Pons (tissue), 1 donor: ENCODE data around the gene RGS12.

Source experiments
- DNase-seq: peaks from one replicate; pipeline ENCODE4 v3.0.0-alpha.2; 2016; ENCODE audit warnings: low spot score

RGS12 gene

DNA sequence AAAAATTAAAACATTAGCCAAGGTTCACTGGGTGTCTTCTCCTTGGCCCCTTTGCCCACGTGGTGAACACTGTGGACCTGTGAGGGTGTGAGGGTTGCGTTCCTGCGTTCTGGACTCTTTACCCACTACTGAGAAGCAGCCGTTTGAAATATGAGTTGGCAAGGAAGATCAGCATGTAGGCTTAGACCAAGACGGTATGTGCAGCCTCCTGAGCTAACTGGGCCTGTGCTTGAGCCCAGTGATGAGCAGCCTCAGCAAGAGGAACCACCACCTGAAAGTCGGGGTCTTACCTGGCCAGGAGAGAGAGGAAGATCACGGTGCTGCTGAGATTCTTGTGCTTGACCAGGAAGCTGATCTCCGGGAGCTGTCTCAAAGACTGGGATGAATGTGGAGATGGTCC is 19.5 kb downstream of the RGS12 start:
- DNase-seq: no peak

DNA sequence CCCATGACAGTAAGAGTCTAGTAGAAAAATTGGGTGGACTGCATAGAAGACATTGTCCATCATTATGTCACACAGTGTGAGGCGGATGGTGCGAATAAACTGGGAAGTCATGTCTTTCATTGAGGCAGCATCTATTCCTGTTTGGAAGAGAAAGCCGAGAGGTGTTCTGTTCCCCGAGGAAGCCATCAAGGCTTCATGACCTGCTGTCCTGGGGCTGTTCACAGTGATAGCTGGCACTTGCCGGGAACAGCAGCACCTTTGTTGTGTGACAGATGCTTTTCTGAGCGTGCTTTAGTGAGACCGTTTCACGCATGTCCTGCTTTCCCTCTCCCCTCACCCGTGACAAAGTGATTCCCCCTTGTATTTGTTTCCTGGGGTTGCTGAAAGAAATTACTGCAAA is 20.3 kb downstream of the RGS12 start:
- no peak for DNase-seq

DNA sequence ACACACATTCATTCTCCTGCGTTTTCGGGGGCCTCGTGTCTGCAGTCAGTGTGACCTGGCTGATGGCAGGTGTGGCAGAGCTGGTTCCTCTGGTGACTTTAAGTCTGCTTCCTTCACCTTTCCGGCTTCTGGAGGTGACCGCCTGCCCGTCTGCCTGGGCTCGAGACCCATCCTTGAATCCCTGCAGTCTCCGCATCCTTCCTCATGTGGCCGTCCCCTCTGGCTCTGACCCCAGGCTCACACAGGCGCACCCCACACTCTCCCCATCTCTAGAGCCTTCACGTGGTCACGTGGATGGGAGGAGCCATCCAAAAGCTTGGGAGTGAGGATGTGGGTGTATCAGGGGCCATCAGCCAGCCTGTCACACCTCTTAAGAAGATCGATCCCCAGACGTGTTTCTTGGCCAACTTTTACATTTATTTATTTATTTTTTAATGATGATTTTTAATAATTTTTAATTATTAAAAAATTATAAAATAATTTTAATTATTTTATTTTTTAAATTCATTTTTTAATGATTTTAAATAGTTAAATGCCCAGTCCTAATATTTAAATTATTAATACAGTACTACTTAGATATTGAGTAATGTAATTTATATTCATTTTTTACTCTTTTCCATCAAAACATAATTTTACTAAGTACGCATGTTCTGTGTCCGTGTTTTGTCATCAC is 20.9 kb downstream of the RGS12 start:
- DNase-seq: no peak

DNA sequence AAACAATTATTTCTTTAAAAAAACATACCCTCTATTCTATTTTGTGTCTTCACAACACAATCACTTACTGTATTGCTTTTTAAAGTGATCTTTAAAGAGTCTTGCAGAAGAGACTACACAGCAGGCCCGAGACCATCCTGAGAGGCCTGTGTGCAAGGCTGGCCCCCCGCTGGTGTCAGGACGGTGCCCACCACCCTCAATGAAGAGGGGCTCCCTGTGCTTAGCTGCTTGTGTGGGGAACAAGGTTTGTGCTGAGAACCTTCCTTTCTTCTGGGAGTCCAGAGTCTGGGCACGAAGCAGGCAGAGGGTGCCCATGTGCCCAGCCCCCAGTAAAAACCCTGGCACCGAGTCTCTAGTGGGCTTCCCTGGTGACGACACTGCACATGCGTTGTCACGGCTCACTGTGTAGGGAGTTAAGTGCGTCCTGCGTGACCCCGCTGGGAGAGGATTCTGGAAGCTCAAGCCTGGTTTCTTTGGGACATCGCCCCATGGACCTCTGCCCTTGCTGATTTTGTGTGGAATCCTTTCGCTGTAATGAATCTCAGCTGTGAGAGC is 22.0 kb downstream of the RGS12 start:
- DNase-seq: no peak

DNA sequence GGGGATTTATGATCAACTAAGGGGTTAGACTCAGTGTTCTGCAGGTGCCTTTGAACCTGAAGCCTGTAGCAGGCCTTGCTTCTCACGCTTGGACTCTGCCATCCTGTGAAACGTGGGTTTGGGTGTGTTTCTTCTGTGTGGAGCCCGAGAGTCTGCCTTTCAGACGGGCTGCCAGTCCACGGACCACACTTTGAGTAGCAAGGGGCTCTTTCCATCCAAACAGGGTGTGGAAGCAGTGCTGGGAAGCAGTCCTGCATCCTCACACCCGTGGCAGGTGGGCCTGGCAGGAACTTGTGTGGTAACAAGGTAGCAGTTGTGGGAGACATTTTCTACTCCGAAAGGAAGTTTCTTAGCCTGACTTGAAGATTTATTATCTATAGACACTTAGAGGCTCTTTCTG is 22.7 kb downstream of the RGS12 start:
- DNase-seq: no peak

DNA sequence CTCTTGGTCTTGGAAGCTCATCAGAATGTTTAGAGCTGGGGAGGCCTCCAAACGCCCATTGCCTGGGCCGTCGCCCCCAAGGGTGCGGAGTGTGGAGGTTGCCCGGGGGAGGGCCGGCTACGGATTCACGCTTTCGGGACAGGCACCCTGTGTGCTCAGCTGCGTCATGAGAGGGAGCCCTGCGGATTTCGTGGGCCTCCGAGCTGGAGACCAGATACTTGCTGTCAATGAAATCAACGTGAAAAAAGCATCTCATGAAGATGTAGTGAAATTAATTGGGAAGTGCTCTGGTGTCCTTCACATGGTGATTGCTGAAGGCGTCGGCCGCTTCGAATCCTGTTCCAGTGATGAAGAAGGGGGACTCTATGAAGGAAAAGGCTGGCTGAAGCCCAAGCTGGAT is 23.3 kb downstream of the RGS12 start:
- no peak for DNase-seq

DNA sequence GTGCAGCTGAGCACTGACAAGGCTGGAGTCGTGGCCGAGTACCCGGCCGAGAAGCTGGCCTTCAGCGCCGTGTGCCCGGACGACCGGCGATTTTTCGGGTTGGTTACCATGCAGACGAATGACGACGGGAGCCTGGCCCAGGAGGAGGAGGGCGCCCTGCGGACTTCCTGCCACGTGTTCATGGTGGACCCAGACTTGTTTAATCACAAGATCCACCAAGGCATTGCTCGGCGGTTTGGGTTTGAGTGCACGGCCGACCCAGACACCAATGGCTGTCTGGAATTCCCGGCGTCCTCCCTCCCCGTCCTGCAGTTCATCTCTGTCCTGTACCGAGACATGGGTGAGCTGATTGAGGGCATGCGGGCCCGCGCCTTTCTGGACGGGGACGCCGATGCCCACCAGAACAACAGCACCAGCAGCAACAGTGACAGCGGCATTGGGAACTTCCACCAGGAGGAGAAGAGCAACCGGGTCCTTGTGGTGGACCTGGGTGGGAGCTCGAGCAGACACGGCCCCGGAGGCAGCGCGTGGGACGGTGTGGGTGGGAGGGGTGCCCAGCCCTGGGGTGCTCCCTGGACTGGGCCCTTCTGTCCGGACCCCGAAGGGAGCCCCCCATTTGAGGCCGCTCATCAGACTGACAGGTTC is 24.3 kb downstream of the RGS12 start:
- DNase-seq: no peak

DNA sequence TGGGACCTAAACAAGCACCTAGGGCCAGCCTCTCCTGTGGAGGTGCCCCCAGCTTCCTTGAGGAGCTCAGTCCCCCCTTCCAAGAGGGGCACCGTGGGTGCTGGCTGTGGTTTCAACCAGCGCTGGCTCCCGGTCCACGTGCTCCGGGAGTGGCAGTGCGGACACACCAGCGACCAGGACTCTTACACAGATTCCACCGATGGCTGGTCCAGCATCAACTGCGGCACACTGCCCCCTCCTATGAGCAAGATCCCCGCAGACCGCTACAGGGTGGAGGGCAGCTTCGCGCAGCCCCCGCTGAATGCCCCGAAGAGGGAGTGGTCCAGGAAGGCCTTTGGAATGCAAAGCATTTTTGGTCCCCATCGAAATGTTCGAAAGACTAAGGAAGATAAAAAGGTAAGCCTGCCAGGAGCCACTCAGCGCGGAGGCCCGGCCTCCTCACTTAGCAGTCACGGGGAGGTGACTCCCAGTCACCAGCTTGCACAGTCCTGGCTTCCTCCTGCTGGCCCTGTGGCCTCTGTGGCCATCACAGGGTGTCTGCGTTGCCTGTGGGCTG is 24.9 kb downstream of the RGS12 start:
- no peak for DNase-seq

DNA sequence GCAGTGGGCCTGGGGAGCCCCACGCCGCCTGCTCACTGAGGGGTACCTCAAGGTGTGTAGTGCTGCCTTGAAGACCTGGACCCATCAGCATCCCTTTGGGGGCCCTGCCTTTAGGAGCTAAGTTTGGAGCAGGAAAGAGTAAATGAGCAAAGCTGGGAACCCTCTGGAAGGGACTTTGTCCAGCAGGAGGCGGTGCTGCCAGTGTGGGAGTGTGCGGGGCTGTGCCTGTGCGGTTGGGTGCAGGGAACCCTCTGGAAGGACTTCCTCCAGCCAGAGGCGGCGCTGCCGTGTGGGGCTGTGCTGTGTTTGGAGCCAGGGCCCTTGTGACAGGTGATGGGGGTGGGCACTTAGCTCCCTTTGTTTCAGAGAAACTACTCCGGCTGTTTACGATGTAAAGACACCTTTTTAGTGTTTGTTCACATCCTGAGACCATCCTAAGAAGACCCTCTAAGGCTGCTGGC is 25.8 kb downstream of the RGS12 start:
- DNase-seq: no peak

DNA sequence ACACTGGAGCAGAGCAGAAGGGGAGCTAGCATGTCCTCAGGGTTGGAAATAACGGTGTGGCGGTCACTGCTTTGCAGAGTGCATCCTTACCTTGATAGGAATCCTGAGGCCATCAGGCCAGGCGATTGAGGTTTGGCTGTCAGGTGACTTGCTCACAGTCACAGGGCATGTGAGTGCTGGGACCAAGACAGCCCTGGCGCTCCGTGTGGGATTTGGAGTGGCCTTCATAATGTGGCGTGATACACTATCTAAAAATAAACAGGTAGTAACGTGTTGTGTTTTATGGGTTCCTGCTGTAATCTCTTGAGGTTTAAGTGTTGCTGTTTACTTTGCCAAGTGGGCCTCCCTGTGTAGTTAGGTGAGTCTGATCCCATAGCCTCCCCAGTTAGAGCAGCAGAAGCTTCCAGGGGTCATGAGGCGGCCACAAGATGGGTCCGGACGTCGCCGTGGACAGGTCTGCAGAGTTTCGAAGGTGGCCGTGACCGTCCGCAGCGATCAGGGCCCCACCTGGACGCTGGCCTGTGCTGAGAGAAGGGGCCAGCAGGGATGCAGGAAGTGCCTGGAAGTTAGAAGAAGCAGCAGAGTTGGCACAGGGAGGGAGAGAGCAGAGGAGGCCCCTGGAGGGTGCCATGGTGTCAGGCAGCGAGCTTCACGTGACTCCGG is 27.7 kb downstream of the RGS12 start:
- no peak for DNase-seq

DNA sequence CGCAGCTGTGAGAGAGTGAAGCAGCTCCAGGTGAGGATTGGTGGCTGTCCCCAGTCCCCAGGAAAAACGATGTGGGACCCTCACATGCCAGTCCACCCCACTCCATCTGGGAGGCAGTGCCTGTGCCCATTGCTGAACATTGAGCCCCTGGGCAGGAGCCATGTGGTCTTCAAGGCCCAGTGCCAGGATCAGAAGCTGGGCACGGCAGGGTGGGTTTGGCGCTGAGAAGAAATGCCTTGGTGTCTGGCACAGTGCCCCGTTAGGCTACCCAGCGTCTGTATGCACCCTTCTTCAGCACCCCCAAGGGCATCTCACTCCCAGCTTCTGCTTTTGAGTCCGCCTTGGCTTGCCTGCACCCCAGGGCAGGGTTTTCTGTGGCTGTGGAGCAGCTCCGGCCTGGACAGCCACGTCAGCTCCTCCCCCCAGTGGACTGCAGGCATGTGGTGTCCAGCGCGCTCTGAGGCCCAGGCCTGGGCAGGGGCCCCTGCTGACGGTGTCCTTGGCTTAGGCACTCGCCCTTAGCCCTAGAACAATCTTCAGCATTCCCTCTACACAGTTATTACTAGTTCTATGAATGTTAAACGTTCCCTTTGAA is 28.6 kb downstream of the RGS12 start:
- peak; percentile 12 for DNase-seq

DNA sequence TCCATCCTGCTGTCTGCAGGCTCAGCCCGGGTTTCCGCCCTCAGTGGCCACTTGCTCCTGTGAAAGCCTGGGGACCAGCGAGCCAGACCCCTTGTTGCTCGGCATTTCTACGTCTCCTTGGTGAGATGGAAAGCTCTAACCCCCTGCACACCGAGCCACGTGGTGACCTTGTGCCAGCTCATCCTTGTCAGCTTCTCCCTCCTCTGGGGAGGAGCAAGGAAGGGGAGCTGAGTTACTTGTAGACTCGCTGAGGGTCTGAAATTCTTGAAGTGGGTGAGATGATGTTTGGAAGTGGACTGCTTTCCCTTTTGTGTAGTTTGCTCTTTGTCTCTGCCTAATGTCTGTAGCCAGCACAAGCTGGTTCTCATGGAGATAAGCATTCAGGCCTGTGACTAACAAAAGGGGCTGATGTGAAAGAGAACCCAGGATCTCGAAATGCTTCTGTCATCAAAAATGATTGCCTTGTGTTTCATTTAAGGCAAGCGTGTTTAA is 29.3 kb downstream of the RGS12 start:
- DNase-seq: no peak

DNA sequence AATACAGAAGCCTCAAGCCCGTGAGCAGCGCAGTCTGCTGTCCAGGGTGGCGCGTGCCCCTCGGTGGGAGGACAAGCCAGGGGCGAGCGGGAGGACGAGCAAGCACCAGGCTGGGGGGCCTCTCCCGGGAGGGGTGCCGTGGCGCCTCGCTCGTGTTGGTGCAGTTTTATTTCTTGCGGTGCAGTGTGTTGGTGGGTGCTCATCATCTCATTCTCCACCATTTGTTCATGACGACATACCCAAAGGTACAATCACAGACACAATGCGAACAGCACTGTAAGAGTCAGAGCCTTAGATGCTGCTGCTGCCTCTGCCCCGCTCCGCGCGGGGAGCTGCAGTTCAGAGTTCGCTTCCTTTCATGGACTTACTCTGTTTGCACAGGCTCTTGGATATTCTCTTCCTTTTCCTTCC is 30.3 kb downstream of the RGS12 start:
- DNase-seq: no peak

DNA sequence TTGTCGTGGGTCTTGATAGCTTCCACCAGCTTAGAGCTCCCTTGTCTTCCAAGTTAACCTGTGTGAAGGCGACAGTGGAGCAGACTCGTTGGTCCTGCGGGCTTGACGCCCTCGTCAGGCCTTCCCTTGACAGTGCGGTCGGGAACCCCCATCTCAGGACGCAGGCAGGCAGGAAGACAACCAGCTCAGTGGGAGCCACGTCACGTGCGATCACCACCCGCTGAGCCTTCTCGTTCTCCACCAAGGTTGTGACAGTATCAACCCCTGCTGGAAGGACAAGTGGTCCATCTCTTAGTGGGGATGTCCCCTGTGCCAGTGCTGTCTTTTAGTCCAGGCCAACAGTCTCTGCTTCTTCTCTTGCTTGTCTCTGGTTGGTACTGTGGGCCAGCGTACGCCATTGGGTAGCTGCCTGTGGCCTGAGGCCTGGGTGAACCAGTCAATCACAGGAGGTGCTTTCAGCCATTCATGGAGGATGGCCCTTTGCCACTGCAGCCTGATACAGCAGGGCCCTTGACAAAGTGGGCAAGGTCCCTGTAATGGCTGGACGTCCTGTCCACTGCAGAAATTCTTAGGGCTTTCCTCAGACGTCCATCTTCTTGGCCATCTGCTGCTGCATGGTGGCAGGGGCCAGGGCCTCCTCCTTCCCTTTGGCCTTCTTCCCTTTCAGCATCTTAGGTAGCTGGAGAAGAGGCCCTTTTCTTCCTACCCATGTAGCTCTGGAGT is 31.4 kb downstream of the RGS12 start:
- no peak for DNase-seq

DNA sequence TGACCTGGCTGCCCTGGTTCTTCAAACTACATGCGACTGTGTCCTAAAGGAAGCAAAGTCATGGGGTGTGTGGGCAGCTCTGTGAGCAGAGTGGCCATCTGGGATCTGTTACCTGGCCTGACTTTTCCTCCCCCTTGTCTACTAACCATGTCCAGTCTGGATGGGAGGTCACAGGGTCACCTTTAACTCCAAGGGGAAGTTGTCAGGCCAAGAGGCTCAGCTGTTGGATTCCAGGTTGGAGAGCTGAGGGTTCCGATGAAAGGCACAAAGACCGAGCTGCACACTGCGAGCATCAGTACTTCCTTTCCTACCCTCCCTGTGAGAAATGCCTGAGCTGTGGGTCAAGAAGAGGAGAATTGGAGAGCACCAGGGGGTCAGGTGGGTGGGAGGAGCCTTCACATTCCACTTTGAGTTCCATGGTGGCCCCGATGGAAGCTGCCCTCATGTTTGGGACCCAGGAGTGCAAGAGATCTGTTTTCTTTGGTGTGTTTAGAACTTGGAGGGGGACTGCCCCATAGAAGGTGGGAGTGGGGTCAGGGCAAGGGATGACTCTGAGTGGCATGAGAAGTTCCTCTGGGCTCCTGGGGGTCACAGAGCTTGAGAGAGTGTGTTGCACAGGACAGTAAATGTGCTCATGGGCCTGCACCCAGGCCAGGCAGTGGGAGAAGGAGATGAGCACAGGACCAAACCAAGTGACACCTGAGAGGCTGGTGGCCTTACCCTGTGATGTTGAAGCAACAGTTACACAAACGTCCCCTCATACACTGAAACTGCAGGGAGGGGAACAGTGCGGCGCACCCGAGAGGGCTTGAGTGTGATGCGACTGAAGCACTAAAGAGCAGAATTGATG is 36.2 kb downstream of the RGS12 start:
- DNase-seq: no peak

DNA sequence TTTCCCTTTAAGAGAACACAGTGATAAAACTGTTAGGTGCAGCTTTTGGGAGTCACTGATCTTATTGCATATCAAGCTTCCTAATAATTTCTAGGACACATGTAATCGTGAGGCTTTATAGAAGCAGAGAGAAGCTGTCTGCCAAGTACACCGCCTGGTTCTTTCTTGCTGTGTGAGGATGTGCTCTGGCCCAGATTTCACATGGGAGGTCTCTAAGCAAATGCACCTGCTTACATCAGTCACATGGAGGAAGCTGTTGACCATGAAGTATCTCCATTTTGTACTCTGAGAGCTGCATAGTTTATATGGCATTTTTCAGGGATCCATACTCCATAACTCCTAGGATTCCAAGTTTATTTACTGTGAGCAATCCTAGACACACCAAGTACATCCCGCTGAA is 37.1 kb downstream of the RGS12 start:
- no peak for DNase-seq

DNA sequence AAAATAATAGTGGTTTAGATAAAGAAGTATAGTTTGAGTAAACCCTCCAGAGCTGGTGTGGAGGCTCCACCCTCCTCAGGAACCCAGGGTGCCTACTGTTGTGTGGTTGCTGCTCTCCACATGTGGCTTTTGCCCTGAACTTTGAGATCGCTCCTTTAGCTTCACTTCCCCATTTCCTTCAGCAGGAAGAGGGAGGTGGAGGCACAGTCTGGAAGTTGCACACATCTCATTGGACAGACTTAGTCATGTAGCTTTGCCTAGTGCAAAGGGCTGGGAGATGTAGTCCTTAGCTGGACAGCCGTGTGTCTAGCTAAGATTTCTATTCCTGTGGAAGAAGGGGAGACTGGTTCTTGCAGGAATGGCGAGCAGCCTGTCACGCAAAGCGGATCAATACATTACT is 37.9 kb downstream of the RGS12 start:
- DNase-seq: peak; percentile 19

DNA sequence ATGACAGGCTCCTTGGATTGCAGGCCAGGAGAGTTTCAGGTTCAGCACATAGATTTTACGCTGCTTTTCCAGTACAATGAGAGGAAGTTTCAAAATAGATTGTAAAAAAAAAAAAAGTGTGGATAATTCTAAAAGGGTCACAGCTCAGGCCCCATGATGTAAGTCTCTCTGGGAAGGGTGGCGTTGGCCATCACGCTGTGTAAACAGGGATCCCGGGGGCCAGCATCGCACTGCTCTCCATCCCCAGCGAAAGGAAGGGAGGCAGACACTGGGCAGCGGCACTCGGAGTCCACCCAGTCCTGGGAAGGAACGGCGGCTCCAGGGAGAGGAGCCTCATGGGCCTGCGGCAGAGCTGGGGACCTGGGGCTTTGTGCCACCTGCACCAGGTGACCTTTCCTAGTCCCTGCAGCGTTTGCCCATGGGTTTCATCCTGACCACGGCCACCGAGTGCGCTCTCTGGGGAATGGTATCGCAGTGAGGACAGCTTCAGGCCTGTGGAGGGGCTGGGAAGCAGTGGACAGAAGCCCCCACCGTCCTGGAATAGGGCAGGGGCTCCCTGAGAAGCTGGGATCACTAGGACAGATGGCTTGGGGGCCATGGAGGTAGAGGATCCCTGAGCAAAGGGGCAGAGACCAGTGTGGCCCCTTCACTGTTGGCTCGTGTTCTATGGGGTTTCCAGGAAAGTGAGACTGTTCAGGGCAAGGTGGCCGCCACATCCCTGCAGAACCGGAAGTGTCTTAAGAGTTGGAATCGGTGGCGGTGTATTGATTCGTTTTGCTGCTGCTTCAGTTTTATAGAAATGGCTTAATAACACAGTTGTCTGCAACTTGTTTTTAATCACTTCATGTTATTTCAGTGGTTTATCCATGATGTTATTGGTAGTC is 38.9 kb downstream of the RGS12 start:
- DNase-seq: no peak

DNA sequence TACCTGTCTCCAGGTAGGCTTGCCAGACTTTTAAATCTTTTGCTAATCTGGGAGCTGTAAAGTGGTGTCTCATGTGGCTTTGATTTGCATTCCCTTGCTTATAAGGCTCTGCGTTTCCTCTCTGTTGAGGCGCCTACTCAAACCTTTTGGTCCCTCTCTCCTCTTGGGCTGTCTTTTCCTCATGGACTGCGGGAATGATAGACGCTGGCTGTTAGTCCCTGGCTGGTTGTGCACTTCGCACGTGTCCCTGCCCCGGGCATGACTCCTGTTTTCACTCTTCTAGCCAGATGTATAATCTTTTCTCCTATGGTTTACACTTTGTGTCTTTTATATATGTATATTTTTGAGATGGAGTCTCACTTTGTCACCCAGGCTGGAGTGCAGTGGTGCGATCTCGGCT is 39.7 kb downstream of the RGS12 start:
- no peak for DNase-seq

DNA sequence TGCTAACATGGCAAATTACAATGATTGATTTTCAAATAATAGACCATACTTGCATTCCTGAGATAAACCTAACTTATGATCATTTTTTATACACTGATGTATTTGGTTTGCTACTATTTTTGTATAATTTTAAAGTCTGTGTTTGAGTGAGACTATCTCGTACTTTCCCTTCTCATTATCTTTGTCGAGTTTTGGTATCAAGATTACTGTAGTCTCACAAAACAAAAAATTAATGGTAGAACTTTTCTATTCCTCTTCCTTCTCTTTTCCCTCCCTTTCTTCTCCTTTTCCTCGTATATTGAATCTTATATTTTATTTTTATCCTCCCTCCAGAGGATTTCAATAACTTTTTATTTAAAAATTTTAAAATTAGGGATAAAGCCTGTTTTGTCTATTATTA is 41.5 kb downstream of the RGS12 start:
- no peak for DNase-seq
